Measurements from ENCODE around the gene CDC27.
A peak's percentile ranks its signal among the peaks of the same experiment; 100 is the strongest.

Gene CDC27

GRCh38 chr17:47207143-47208067, 18.3 kb upstream of the CDC27 start:
- no peak overlapping the region; the same call in 1 of the 2 replicates for H2AFZ ChIP-seq (ENCODE audit: low read depth, low read length)
- no peak for DNase-seq
- no peak for ATAC-seq (ENCODE audit: insufficient read depth, low read depth)
- no peak overlapping the region for H3K27ac ChIP-seq (ENCODE audit: low read length)
- H3K4me2 ChIP-seq (ENCODE audit: insufficient read depth, low read length): no peak overlapping the region
- H3K79me2 ChIP-seq (ENCODE audit: insufficient read depth, low read length): no peaks in the 10 kb centered on the region
- H3K9ac ChIP-seq (ENCODE audit: low read depth, low read length): no peak overlapping the region
- no peak overlapping the region for H3K4me3 ChIP-seq (ENCODE audit: low read depth in 1 of 2, low read length in 2 of 2)
- peaks cover 20% of the 10 kb centered on the region for H3K4me1 ChIP-seq (ENCODE audit: insufficient read depth, low read length)
- H3K36me3 ChIP-seq (ENCODE audit: insufficient read depth, low read length): no peaks in the 10 kb centered on the region
- no peaks in the 10 kb centered on the region for H3K9me3 ChIP-seq (ENCODE audit: insufficient read depth, low read length, severe bottlenecking)
- TF ChIP-seq CTCF (IDR thresholded peaks at IDR 0.05; ENCODE audit: borderline replicate concordance, extremely low read depth, low read length, poor library complexity, severe bottlenecking): no peak
- TF ChIP-seq EZH2 (IDR thresholded peaks at IDR 0.05; ENCODE audit: borderline replicate concordance, low read depth, low read length, severe bottlenecking): no peak
- H4K20me1 ChIP-seq (ENCODE audit: insufficient read depth, low read length): no peaks in the 10 kb centered on the region
- H3K27me3 ChIP-seq (ENCODE audit: insufficient read depth, low read length, poor library complexity): peaks cover 3% of the 10 kb centered on the region

GRCh38 chr17:47205419-47205963, 16.4 kb upstream of the CDC27 start:
- ATAC-seq (ENCODE audit: insufficient read depth, low read depth): peak; percentile 81
- DNase-seq: peak; percentile 79
- no peak overlapping the region for H2AFZ ChIP-seq (ENCODE audit: low read depth, low read length)
- no peak overlapping the region for H3K4me3 ChIP-seq (ENCODE audit: low read depth in 1 of 2, low read length in 2 of 2)
- no peaks in the 10 kb centered on the region for H3K36me3 ChIP-seq (ENCODE audit: insufficient read depth, low read length)
- no peaks in the 10 kb centered on the region for H4K20me1 ChIP-seq (ENCODE audit: insufficient read depth, low read length)
- H3K79me2 ChIP-seq (ENCODE audit: insufficient read depth, low read length): no peaks in the 10 kb centered on the region
- H3K9me3 ChIP-seq (ENCODE audit: insufficient read depth, low read length, severe bottlenecking): no peaks in the 10 kb centered on the region
- H3K27ac ChIP-seq (ENCODE audit: low read length): no peak overlapping the region
- H3K4me1 ChIP-seq (ENCODE audit: insufficient read depth, low read length): peaks cover 20% of the 10 kb centered on the region
- no peak overlapping the region for H3K4me2 ChIP-seq (ENCODE audit: insufficient read depth, low read length)
- H3K27me3 ChIP-seq (ENCODE audit: insufficient read depth, low read length, poor library complexity): no peaks in the 10 kb centered on the region
- H3K9ac ChIP-seq (ENCODE audit: low read depth, low read length): no peak overlapping the region
- TF ChIP-seq CTCF (IDR thresholded peaks at IDR 0.05; ENCODE audit: borderline replicate concordance, extremely low read depth, low read length, poor library complexity, severe bottlenecking): no peak
- TF ChIP-seq EZH2 (IDR thresholded peaks at IDR 0.05; ENCODE audit: borderline replicate concordance, low read depth, low read length, severe bottlenecking): no peak

- H3K9ac ChIP-seq (ENCODE audit: low read depth, low read length): no peak overlapping the region
- no peaks in the 10 kb centered on the region for H3K79me2 ChIP-seq (ENCODE audit: insufficient read depth, low read length)
- no peaks in the 10 kb centered on the region for H3K27me3 ChIP-seq (ENCODE audit: insufficient read depth, low read length, poor library complexity)
- no peaks in the 10 kb centered on the region for H3K36me3 ChIP-seq (ENCODE audit: insufficient read depth, low read length)
- ATAC-seq (ENCODE audit: insufficient read depth, low read depth) (peak; percentile 9; the same call in 1 of the 3 replicates), DNase-seq (no peak)
- H4K20me1 ChIP-seq (ENCODE audit: insufficient read depth, low read length): no peaks in the 10 kb centered on the region
- TF ChIP-seq CTCF (IDR thresholded peaks at IDR 0.05; ENCODE audit: borderline replicate concordance, extremely low read depth, low read length, poor library complexity, severe bottlenecking) (no peak), EZH2 (IDR thresholded peaks at IDR 0.05; ENCODE audit: borderline replicate concordance, low read depth, low read length, severe bottlenecking) (no peak)
- no peak overlapping the region for H3K4me2 ChIP-seq (ENCODE audit: insufficient read depth, low read length)
- H3K9me3 ChIP-seq (ENCODE audit: insufficient read depth, low read length, severe bottlenecking): no peaks in the 10 kb centered on the region
- H3K4me3 ChIP-seq (ENCODE audit: low read depth in 1 of 2, low read length in 2 of 2): no peak overlapping the region
- H2AFZ ChIP-seq (ENCODE audit: low read depth, low read length): no peak overlapping the region
- no peak overlapping the region for H3K27ac ChIP-seq (ENCODE audit: low read length)
- peaks cover 20% of the 10 kb centered on the region for H3K4me1 ChIP-seq (ENCODE audit: insufficient read depth, low read length)
Measured at GRCh38 chr17:47204722-47205418, 15.8 kb upstream of the CDC27 start.
